Measurements from ENCODE around the gene PMP22. TPM values are rescaled to one million over a fixed set of nuclear protein-coding genes. Genes with fewer than 3 reads are reported as not detected.
"Not testable (repeated sequence)": the region's sequence is repeated elsewhere in the genome, so short reads cannot be mapped to it uniquely, and the experiment has no call there.

PMP22 gene
- total RNA-seq, 1 donor from 2014 or later = 0.93 TPM

DNA sequence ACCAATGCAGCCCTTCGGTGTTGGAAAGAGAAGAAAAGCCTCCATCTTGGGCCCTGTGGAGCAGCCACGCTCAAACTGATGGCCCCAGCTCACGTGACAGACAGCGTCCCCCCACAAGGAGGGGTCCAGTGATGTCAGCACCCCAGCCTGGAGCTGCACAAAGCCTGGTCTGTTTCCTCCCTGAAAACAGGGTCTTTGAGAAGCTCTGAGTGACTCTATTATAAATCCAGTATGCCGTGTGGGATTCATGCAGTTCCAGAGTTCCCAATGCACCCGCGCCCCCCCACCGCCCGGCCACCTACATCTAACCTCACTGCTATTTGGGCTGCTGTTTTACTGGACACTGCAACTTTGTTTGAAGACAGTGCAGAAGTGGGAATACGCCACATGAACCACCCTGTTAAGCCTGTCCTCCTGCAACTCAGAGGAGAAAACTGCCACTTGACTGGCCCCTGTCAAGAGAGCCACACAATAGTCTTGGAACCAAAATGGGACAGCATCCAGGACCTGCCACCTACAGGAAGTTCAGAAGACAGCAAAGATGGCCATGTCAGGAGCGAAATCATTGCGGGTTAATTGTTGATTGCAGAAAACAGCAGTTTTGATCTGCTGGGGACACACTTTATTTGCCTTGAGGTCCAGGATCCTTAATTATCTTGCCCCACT, 33.1 kb downstream of the PMP22 start:
- no peak overlapping the region for H3K27ac Mint-ChIP-seq
- TF ChIP-seq CTCF (IDR thresholded peaks at IDR 0.05; ENCODE audit: unreplicated experiment) = no peak
- DNase-seq (ENCODE audit: low spot score, unreplicated experiment) = no peak
- H3K9me3 Mint-ChIP-seq (ENCODE audit: low read depth) = no peaks in the 10 kb centered on the region
- H3K4me1 Mint-ChIP-seq (ENCODE audit: low read depth) = no peaks in the 10 kb centered on the region
- no peaks in the 10 kb centered on the region for H3K27me3 Mint-ChIP-seq
- no peaks in the 10 kb centered on the region for H3K36me3 Mint-ChIP-seq (ENCODE audit: insufficient read depth)
- H3K4me3 Mint-ChIP-seq (ENCODE audit: low read depth) = no peak overlapping the region

DNA sequence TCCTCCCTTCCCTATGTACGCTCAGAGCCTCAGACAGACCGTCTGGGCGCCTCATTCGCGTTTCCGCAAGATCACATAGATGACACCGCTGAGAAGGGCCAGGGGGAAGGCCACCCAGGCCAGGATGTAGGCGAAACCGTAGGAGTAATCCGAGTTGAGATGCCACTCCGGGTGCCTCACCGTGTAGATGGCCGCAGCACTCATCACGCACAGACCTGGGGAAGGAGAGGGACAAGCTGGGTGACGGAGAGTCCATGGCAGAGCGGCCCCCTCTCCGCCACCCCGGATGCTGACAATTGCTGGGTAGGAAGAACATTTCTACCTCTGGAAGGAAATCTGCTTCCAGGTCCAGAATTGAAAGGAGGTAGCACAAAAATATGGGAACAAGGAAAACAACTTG, 34.3 kb downstream of the PMP22 start:
- no peak overlapping the region for H3K27ac Mint-ChIP-seq
- H3K27me3 Mint-ChIP-seq = no peaks in the 10 kb centered on the region
- H3K9me3 Mint-ChIP-seq (ENCODE audit: low read depth) = no peaks in the 10 kb centered on the region
- no peak for TF ChIP-seq CTCF (IDR thresholded peaks at IDR 0.05; ENCODE audit: unreplicated experiment)
- no peak overlapping the region for H3K4me3 Mint-ChIP-seq (ENCODE audit: low read depth)
- DNase-seq (ENCODE audit: low spot score, unreplicated experiment) = no peak
- H3K36me3 Mint-ChIP-seq (ENCODE audit: insufficient read depth) = no peaks in the 10 kb centered on the region
- no peaks in the 10 kb centered on the region for H3K4me1 Mint-ChIP-seq (ENCODE audit: low read depth)

- not testable (repeated sequence) for H3K9me3 Mint-ChIP-seq (ENCODE audit: low read depth); DNase-seq (ENCODE audit: low spot score, unreplicated experiment); H3K4me1 Mint-ChIP-seq (ENCODE audit: low read depth); H3K27me3 Mint-ChIP-seq; H3K27ac Mint-ChIP-seq; H3K36me3 Mint-ChIP-seq (ENCODE audit: insufficient read depth); H3K4me3 Mint-ChIP-seq (ENCODE audit: low read depth)
Measured at GRCh38 chr17:15221827-15222226, 43.3 kb downstream of the PMP22 start.

DNA sequence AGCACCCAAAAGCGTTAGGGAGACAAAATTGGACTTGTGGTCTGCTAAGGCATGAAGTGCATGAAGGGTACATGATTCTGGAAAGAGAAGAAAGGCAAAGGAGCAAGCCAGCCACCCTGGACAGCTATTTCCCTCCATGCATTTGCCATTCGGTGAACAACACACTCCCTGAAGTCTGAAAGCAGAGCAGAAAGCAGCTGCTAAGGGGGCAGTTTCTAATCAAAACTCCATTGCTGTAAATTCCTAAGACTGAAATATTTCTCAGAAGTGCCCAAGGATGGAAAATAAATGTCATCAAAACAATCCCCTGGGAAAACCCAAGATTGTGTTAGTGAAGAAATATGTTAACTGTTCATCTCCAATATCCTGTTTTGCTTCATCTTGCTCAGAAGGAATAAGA, 44.3 kb downstream of the PMP22 start:
- Mint-ChIP-seq H3K27me3 (no peaks in the 10 kb centered on the region), H3K27ac (no peak overlapping the region), H3K4me3 (ENCODE audit: low read depth) (no peak overlapping the region), H3K9me3 (ENCODE audit: low read depth) (no peaks in the 10 kb centered on the region), H3K4me1 (ENCODE audit: low read depth) (no peaks in the 10 kb centered on the region), H3K36me3 (ENCODE audit: insufficient read depth) (no peaks in the 10 kb centered on the region)
- TF ChIP-seq CTCF (IDR thresholded peaks at IDR 0.05; ENCODE audit: unreplicated experiment) = no peak
- no peak for DNase-seq (ENCODE audit: low spot score, unreplicated experiment)

GRCh38 chr17:15216481-15216880, 48.6 kb downstream of the PMP22 start:
- no peak for DNase-seq (ENCODE audit: low spot score, unreplicated experiment)
- no peak overlapping the region for H3K4me3 Mint-ChIP-seq (ENCODE audit: low read depth)
- no peak overlapping the region for H3K27ac Mint-ChIP-seq
- no peak for TF ChIP-seq CTCF (IDR thresholded peaks at IDR 0.05; ENCODE audit: unreplicated experiment)
- H3K36me3 Mint-ChIP-seq (ENCODE audit: insufficient read depth) = no peaks in the 10 kb centered on the region
- no peaks in the 10 kb centered on the region for H3K27me3 Mint-ChIP-seq
- no peaks in the 10 kb centered on the region for H3K4me1 Mint-ChIP-seq (ENCODE audit: low read depth)
- H3K9me3 Mint-ChIP-seq (ENCODE audit: low read depth) = no peaks in the 10 kb centered on the region

DNA sequence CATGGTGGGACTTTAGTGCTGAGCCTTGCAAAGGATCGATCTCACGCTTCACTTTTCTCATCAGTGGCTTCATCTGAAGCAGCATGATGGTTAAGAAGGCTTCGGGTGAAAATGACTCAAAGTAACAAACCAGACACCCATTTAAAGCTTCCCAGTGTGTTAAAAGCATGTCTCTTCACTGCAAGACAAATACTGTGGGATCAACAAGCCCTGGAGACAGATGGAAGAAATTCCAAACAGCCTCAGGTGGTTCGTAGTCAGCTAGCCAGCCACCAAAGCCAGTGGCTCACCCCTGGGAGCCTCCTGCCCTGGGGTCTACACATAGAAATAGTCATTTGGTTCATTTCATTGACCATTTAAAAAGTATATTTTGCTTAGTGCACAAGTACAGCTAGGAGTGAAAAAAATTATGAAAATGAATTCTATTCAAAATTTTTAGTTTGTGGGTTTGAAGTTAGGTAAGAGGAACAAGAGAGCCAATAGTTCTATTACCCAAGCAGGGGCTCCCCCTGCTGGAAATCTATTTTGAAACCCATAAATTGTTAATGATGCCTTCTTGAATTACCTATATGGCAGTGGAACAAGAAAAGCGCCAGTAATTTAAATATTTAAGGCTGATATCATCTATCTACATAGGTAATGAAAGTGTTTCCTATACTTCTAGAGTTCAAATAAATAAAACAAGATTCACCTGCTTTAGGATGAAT, 51.6 kb downstream of the PMP22 start:
- H3K4me3 Mint-ChIP-seq (ENCODE audit: low read depth) = no peak overlapping the region
- H3K4me1 Mint-ChIP-seq (ENCODE audit: low read depth) = no peaks in the 10 kb centered on the region
- DNase-seq (ENCODE audit: low spot score, unreplicated experiment) = no peak
- H3K9me3 Mint-ChIP-seq (ENCODE audit: low read depth) = no peaks in the 10 kb centered on the region
- H3K27me3 Mint-ChIP-seq = no peaks in the 10 kb centered on the region
- peak; percentile 65 for TF ChIP-seq CTCF (IDR thresholded peaks at IDR 0.05; ENCODE audit: unreplicated experiment)
- H3K27ac Mint-ChIP-seq = no peak overlapping the region
- no peaks in the 10 kb centered on the region for H3K36me3 Mint-ChIP-seq (ENCODE audit: insufficient read depth)
